DND-41 (cell line): ENCODE measurements around the gene ADCY2.

Experiments
- CTCF ChIP-seq: IDR thresholded peaks from 2 replicates; pipeline ENCODE4 v1.5.1; 2012; ENCODE audit warnings: borderline replicate concordance, low read length, moderate library complexity, mild to moderate bottlenecking; ENCODE audit not compliant: poor library complexity, severe bottlenecking; ENCODE audit errors: extremely low read depth
- EZH2 ChIP-seq: IDR thresholded peaks from 3 replicates; pipeline ENCODE4 v1.6.1; 2012; ENCODE audit warnings: borderline replicate concordance, low read depth, mild to moderate bottlenecking, moderate library complexity, low read length, inconsistent platforms; ENCODE audit not compliant: severe bottlenecking

DNA sequence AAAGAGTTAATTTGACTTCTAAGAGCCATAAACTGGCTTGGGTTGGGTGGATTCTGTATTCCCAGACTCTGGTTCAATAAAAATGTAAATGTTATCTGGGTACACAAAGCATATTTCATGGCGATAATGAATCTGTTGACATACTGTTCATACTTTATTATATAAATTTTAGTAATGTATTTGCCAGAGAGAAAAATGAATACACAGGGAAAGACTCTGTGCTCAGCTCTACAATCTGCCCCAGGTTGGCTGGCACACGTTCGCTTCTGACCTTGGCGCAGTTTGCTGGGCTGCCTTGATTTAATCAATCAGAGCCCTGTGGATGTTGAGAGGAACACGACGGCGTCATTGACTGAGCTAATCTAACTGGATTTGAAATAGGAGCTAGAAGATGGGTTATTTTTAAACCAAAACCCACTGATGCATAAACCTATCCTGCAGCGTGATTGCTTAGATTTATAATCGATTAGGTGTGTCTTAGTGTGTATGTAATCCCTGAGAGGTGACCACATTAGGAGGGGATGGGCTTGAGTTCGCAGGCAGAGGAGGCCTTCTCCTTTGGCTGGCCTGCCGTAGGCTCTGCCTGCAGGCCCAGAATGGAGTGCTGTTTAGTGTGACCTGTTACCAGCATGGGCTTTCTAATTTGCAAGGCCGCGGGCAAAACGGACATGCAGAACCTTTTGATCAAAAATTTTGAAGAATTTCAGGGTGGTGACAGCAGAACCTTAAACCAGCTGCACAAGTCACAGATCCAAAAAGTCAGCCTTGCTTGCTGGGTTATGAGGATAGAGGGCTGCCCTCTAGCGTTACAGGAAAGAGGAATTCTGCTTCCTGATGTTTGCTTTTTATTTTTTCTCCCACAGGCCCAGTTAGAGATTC, 3.9 kb upstream of the ADCY2 start:
- TF ChIP-seq CTCF: peak; percentile 42
- TF ChIP-seq EZH2: no peak
